ENCODE data around the gene PPP1R12B. TPM values are rescaled to one million over a fixed set of nuclear protein-coding genes. Genes with fewer than 3 reads are reported as not detected.

The PPP1R12B gene
- total and polyA plus RNA-seq, 2 donors (not counting 3 experiments of a cell fraction or from before 2014, with no cell fraction given): 8.4 to 11.5 TPM

- no TSS peak for BruUV-seq (replicated peaks)
- ChIA-PET CTCF (no interaction called here), POLR2A (no interaction called here)
Measured at GRCh38 chr1:202592146-202592545, 243.6 kb downstream of the PPP1R12B start.

More at GRCh38 chr1:202592146-202592545, 243.6 kb downstream of the PPP1R12B start:
- no peak overlapping the region for H3K4me2 ChIP-seq (ENCODE audit: insufficient read depth, low read length)
- DNase-seq (ENCODE audit: low read depth, low spot score): no peak
- no peaks in the 10 kb centered on the region for H3K9me3 ChIP-seq (replicated peaks; ENCODE audit: control insufficient read depth, insufficient read depth, low read length)
- H3K27ac ChIP-seq (ENCODE audit: insufficient read depth, low read depth, low read length): no peak overlapping the region
- no peak overlapping the region for H2AFZ ChIP-seq (ENCODE audit: low read depth, low read length)
- H3K36me3 ChIP-seq (ENCODE audit: control insufficient read depth in 2 of 2, extremely low read depth in 1 of 2, insufficient read depth in 2 of 2, low read length in 2 of 2): no peaks in the 10 kb centered on the region
- H3K27me3 ChIP-seq (ENCODE audit: control insufficient read depth in 2 of 2, insufficient read depth in 2 of 2, low read length in 2 of 2): no peaks in the 10 kb centered on the region
- H3K9me1 ChIP-seq (replicated peaks; ENCODE audit: control insufficient read depth, extremely low read depth, insufficient read depth, low read length): no peaks in the 10 kb centered on the region
- H3K4me1 ChIP-seq (ENCODE audit: control insufficient read depth, extremely low read depth, insufficient read depth, low read length): peaks cover 36% of the 10 kb centered on the region
- H3K4me3 ChIP-seq (replicated peaks in 1 of 3; ENCODE audit: insufficient read depth in 1 of 3, low read depth in 1 of 3, low read length in 3 of 3): no peak overlapping the region
- H3K79me2 ChIP-seq (ENCODE audit: control insufficient read depth, insufficient read depth, low read length): no peaks in the 10 kb centered on the region
- peak; percentile 37 for FAIRE-seq
- intact Hi-C loops (cut with micrococcal nuclease) (no loop called here), dilution Hi-C loops (cut with MboI; ENCODE audit: extremely low pct_ligation_motif_present, low sequenced_read_pairs) (no loop called here)
- TF ChIP-seq MAX (IDR thresholded peaks at IDR 0.05; ENCODE audit: insufficient read depth, insufficient read length) (no peak), FOS (IDR thresholded peaks at IDR 0.05; ENCODE audit: borderline replicate concordance, insufficient read depth, low read length) (no peak), MYC (IDR thresholded peaks at IDR 0.05; ENCODE audit: low read depth, low read length) (no peak), CTCF (IDR thresholded peaks at IDR 0.05; ENCODE audit: extremely low read depth in 1 of 2, insufficient read depth in 1 of 2, low read depth in 1 of 2, low read length in 2 of 2) (no peak), JUN (IDR thresholded peaks at IDR 0.05; ENCODE audit: borderline replicate concordance, insufficient read depth, insufficient read length, low read depth) (no peak)
- no peak overlapping the region for H3K9ac ChIP-seq (replicated peaks; ENCODE audit: extremely low read depth, insufficient read depth, low read length)
- H4K20me1 ChIP-seq (replicated peaks; ENCODE audit: control insufficient read depth, extremely low read depth, insufficient read depth, low read length): no peaks in the 10 kb centered on the region
